ENCODE results near the gene MAPK8IP3. TPM values are rescaled to one million over a fixed set of nuclear protein-coding genes. Genes with fewer than 3 reads are reported as not detected.

Gene MAPK8IP3
- total RNA-seq, 3 donors from 2014 or later = 41.1 to 82.6 (median 71.6) TPM

GRCh38 chr16:1790611-1791255, 84.7 kb downstream of the MAPK8IP3 start:
- no peak for TF ChIP-seq POLR2AphosphoS5 (IDR thresholded peaks at IDR 0.05)
- no peak for TF ChIP-seq CTCF (IDR thresholded peaks at IDR 0.05)
- H3K9me3 ChIP-seq = no peaks in the 10 kb centered on the region
- no peak for DNase-seq (ENCODE audit: low spot score in 2 of 2)
- no peak overlapping the region for H3K4me3 ChIP-seq
- H3K27me3 ChIP-seq = no peaks in the 10 kb centered on the region
- no peak overlapping the region for H3K27ac ChIP-seq
- no peaks in the 10 kb centered on the region for H3K36me3 ChIP-seq
- peaks cover 0 to 13% of the 10 kb centered on the region in 2 donors for H3K4me1 ChIP-seq
- intact Hi-C loops (cut with DNase I; ENCODE audit: low total_unique reads) = no loop called here

- Histone ChIP-seq H3K9me3 (no peaks in the 10 kb centered on the region), H3K27me3 (no peaks in the 10 kb centered on the region), H3K36me3 (no peaks in the 10 kb centered on the region), H3K4me1 (peaks cover 0 to 13% of the 10 kb centered on the region in 2 donors), H3K27ac (no peak overlapping the region), H3K4me3 (no peak overlapping the region)
- intact Hi-C loops (cut with DNase I; ENCODE audit: low total_unique reads) = no loop called here
- TF ChIP-seq CTCF (IDR thresholded peaks at IDR 0.05) (no peak), POLR2A (IDR thresholded peaks at IDR 0.05) (no peak), POLR2AphosphoS5 (IDR thresholded peaks at IDR 0.05) (no peak)
- no peak for DNase-seq (ENCODE audit: low spot score in 2 of 2)
These were observed 85.4 kb downstream of the MAPK8IP3 start for GRCh38 chr16:1791256-1791942.

- no peak for DNase-seq (ENCODE audit: low spot score in 2 of 2)
- Histone ChIP-seq H3K36me3 (no peaks in the 10 kb centered on the region), H3K4me1 (peaks cover 0 to 13% of the 10 kb centered on the region in 2 donors), H3K27ac (no peak overlapping the region), H3K9me3 (no peaks in the 10 kb centered on the region), H3K4me3 (no peak overlapping the region), H3K27me3 (no peaks in the 10 kb centered on the region)
- TF ChIP-seq POLR2AphosphoS5 (IDR thresholded peaks at IDR 0.05) = no peak
- TF ChIP-seq CTCF (IDR thresholded peaks at IDR 0.05) = no peak
- no peak for TF ChIP-seq POLR2A (IDR thresholded peaks at IDR 0.05)
- intact Hi-C loops (cut with DNase I; ENCODE audit: low total_unique reads) = no loop called here
These were observed 86.2 kb downstream of the MAPK8IP3 start for GRCh38 chr16:1791943-1792812.

- intact Hi-C loops (cut with DNase I; ENCODE audit: low total_unique reads) = no loop called here
- TF ChIP-seq POLR2AphosphoS5 (IDR thresholded peaks at IDR 0.05) (no peak), CTCF (IDR thresholded peaks at IDR 0.05) (no peak), POLR2A (IDR thresholded peaks at IDR 0.05) (no peak)
- Histone ChIP-seq H3K36me3 (no peaks in the 10 kb centered on the region), H3K27me3 (no peaks in the 10 kb centered on the region), H3K27ac (no peak overlapping the region), H3K4me1 (peaks cover 0 to 13% of the 10 kb centered on the region in 2 donors), H3K9me3 (peaks cover 0 to 2% of the 10 kb centered on the region in 2 donors), H3K4me3 (no peak overlapping the region)
- no peak for DNase-seq (ENCODE audit: low spot score in 2 of 2)
These were observed 87.0 kb downstream of the MAPK8IP3 start for GRCh38 chr16:1792836-1793577.
